IMR-90 (cell line): ENCODE measurements around the gene MELTF.
A peak's percentile ranks its signal among the peaks of the same experiment; 100 is the strongest.

ENCODE experiments used
- CEBPB ChIP-seq: IDR thresholded peaks from 2 replicates; pipeline ENCODE4 v1.6.1; 2012; ENCODE audit warnings: low read depth, low read length, improper control_type of control experiment
- CHD1 ChIP-seq: IDR thresholded peaks from 2 replicates; pipeline ENCODE4 v1.6.1; 2012; ENCODE audit warnings: low read depth, low read length, improper control_type of control experiment
- FOS ChIP-seq: fragments of 150-350 bp; IDR thresholded peaks from 2 replicates; pipeline ENCODE4 v1.6.1; 2016; ENCODE audit warnings: low read depth, low read length
- MXI1 ChIP-seq: IDR thresholded peaks from 2 replicates; pipeline ENCODE4 v1.6.1; 2012; ENCODE audit warnings: low read depth, mild to moderate bottlenecking, low read length, moderate library complexity, borderline replicate concordance
- NFE2L2 ChIP-seq: fragments of 150-350 bp; IDR thresholded peaks from 2 replicates; pipeline ENCODE4 v1.6.1; 2016; ENCODE audit warnings: low read depth, mild to moderate bottlenecking, low read length
- POLR2A ChIP-seq: IDR thresholded peaks from 2 replicates; pipeline ENCODE4 v1.6.1; 2012; ENCODE audit warnings: mild to moderate bottlenecking, low read depth, low read length
- RAD21 ChIP-seq: IDR thresholded peaks from 2 replicates; pipeline ENCODE4 v1.6.1; 2012; ENCODE audit warnings: low read length, improper control_type of control experiment
- RFX5 ChIP-seq: IDR thresholded peaks from 2 replicates; pipeline ENCODE4 v1.8.0; 2012; ENCODE audit warnings: low read depth, mild to moderate bottlenecking, low read length, moderate library complexity
- TF ChIP-seq, protein P1 (sequence below): conservative IDR thresholded peaks from 2 replicates; pipeline ENCODE4 v1.5.1; 2012; ENCODE audit warnings: mild to moderate bottlenecking, low read depth, low read length, improper control_type of control experiment

DNA sequence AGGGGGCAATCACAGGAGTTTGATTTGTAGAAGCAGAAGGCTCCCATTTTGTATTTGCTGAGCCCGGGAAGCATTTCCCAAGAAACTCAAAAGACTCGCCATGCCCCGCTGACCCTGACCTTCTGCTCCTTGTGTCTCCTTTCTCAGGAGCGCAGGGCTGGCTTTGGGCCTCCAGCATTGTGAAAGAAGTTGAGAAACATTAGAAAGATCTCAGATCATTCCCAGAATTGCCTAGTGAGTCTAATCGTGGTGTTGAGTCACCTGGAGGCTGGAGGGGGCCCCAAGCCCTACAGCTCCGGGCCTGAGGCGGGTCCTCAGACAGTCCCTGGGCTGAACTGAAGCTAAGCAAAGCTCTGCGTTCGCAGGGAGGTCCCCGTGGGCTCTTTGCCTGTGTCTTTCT, 50.1 kb downstream of the MELTF start:
- TF ChIP-seq, protein P1, sequence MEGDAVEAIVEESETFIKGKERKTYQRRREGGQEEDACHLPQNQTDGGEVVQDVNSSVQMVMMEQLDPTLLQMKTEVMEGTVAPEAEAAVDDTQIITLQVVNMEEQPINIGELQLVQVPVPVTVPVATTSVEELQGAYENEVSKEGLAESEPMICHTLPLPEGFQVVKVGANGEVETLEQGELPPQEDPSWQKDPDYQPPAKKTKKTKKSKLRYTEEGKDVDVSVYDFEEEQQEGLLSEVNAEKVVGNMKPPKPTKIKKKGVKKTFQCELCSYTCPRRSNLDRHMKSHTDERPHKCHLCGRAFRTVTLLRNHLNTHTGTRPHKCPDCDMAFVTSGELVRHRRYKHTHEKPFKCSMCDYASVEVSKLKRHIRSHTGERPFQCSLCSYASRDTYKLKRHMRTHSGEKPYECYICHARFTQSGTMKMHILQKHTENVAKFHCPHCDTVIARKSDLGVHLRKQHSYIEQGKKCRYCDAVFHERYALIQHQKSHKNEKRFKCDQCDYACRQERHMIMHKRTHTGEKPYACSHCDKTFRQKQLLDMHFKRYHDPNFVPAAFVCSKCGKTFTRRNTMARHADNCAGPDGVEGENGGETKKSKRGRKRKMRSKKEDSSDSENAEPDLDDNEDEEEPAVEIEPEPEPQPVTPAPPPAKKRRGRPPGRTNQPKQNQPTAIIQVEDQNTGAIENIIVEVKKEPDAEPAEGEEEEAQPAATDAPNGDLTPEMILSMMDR: no peak
- no peak for TF ChIP-seq POLR2A
- no peak for TF ChIP-seq MXI1
- peak; percentile 66 for TF ChIP-seq CEBPB
- no peak for TF ChIP-seq RAD21
- TF ChIP-seq RFX5: no peak
- TF ChIP-seq NFE2L2: no peak
- no peak for TF ChIP-seq CHD1
- no peak for TF ChIP-seq FOS
